H1 (cell line): Measurements from ENCODE around the gene WSCD1. TPM values are rescaled to one million over a fixed set of nuclear protein-coding genes. Genes with fewer than 3 reads are reported as not detected.

Experiments used
- CTCF ChIA-PET: fragments of 300-600 bp; sonication (Branson Sonifier 250); formaldehyde crosslinking; loops from one replicate; lab custom pipeline; 2021; ENCODE audit not compliant: partially characterized antibody; lab: Charles Lee
- POLR2A ChIA-PET: fragments of 300-600 bp; sonication (Branson Sonifier 250); formaldehyde crosslinking; loops from one replicate; lab custom pipeline; 2021; ENCODE audit warnings: inconsistent platforms; ENCODE audit not compliant: partially characterized antibody; lab: Charles Lee
- DNase-seq, 2 experiments: peaks; one replicate each; pipeline versions ENCODE4 v3.0.0 to v3.0.0-alpha.2; 2010 to 2022; ENCODE audit warnings: low spot score in 2 of 2, low read depth in 1 of 2, mixed read lengths in 1 of 2
- FAIRE-seq: peaks from 2 replicates; lab custom pipeline; 2011; peaks lifted over from hg19 to GRCh38; lab: Jason Lieb, UNC
- H2AFZ ChIP-seq: 2 replicates; pipeline ENCODE4 v1.8.1; 2012; ENCODE audit warnings: low read length, inconsistent platforms
- H2AK5ac ChIP-seq: 2 replicates; pipeline ENCODE4 v1.6.1; 2013; ENCODE audit warnings: low read depth, low read length
- H2BK120ac ChIP-seq: replicated peaks from 2 replicates; pipeline ENCODE3; 2013; ENCODE audit warnings: low read depth, low read length, inconsistent platforms
- H2BK12ac ChIP-seq: 2 replicates; pipeline ENCODE4 v1.6.1; 2013; ENCODE audit warnings: low read depth, low read length
- H2BK15ac ChIP-seq: 2 replicates; pipeline ENCODE4 v1.6.1; 2013; ENCODE audit warnings: low read length
- H2BK20ac ChIP-seq: 2 replicates; pipeline ENCODE4 v1.6.1; 2013; ENCODE audit warnings: low read length
- H2BK5ac ChIP-seq: 2 replicates; pipeline ENCODE4 v1.6.1; 2013; ENCODE audit warnings: low read depth, low read length
- H3K14ac ChIP-seq: 2 replicates; pipeline ENCODE4 v1.6.1; 2013; ENCODE audit warnings: inconsistent platforms; ENCODE audit not compliant: insufficient read length
- H3K18ac ChIP-seq: 2 replicates; pipeline ENCODE4 v1.6.1; 2013; ENCODE audit warnings: low read length; ENCODE audit errors: extremely low read depth
- H3K23ac ChIP-seq: 2 replicates; pipeline ENCODE4 v1.6.1; 2013; ENCODE audit warnings: inconsistent platforms; ENCODE audit not compliant: insufficient read length
- H3K23me2 ChIP-seq: 2 replicates; pipeline ENCODE4 v1.6.1; 2013; ENCODE audit warnings: low read depth, low read length
- H3K27ac ChIP-seq: 2 replicates; pipeline ENCODE4 v1.6.1; 2011; ENCODE audit warnings: low read depth, low read length, inconsistent platforms
- H3K27me3 ChIP-seq, 4 experiments: replicated peaks in 1 of 4; 1 replicate in 1 of 4; 2 replicates in 3 of 4; pipeline versions ENCODE4 v1.6.1 to v1.8.1; 2011 to 2013; ENCODE audit warnings: low read length in 3 of 4, mild to moderate bottlenecking in 3 of 4, inconsistent platforms in 2 of 4, mixed read lengths in 2 of 4, moderate library complexity in 1 of 4; ENCODE audit not compliant: control insufficient read depth in 3 of 4, insufficient read depth in 3 of 4; ENCODE audit errors: extremely low read depth in 1 of 4
- H3K36me3 ChIP-seq, 4 experiments: 2 replicates each; pipeline versions ENCODE4 v1.6.1 to v1.8.1; 2011 to 2013; ENCODE audit warnings: mild to moderate bottlenecking in 4 of 4, low read length in 3 of 4, moderate library complexity in 2 of 4, control low read depth in 1 of 4, inconsistent platforms in 1 of 4; ENCODE audit not compliant: insufficient read depth in 4 of 4, control insufficient read depth in 2 of 4
- H3K4ac ChIP-seq: replicated peaks from 2 replicates; pipeline ENCODE3; 2013; ENCODE audit warnings: low read length, low read depth, mixed read lengths, inconsistent platforms; ENCODE audit not compliant: insufficient read length
- H3K4me1 ChIP-seq, 4 experiments: replicated peaks in 1 of 4; 1 replicate in 1 of 4; 2 replicates in 3 of 4; pipeline versions ENCODE4 v1.6.1 to v1.8.1; 2011 to 2013; ENCODE audit warnings: low read length in 3 of 4, inconsistent platforms in 2 of 4, mixed read lengths in 1 of 4; ENCODE audit not compliant: insufficient read depth in 4 of 4, control insufficient read depth in 3 of 4
- H3K4me2 ChIP-seq, 2 experiments: 2 replicates each; pipeline versions ENCODE4 v1.6.1 to v1.8.1; 2011 to 2013; ENCODE audit warnings: low read depth in 2 of 2, low read length in 2 of 2, control low read depth in 1 of 2, inconsistent platforms in 1 of 2, mild to moderate bottlenecking in 1 of 2; ENCODE audit not compliant: insufficient read depth in 1 of 2
- H3K4me3 ChIP-seq, 4 experiments: fragments of 200-600, 300-600 bp in 1 of 4; sonication (generic), shearing (Covaris generic), sonication (Bioruptor Twin) in 1 of 4; 2 replicates each; pipeline versions ENCODE4 v1.5.1 to v1.8.1; 2011 to 2016; ENCODE audit warnings: low read length in 4 of 4, low read depth in 3 of 4, control low read depth in 2 of 4, inconsistent platforms in 2 of 4, mild to moderate bottlenecking in 2 of 4, mixed read lengths in 1 of 4, moderate library complexity in 1 of 4; ENCODE audit not compliant: insufficient read depth in 2 of 4; ENCODE audit errors: extremely low read depth in 1 of 4
- H3K56ac ChIP-seq: replicated peaks from 2 replicates; pipeline ENCODE3; 2013; ENCODE audit warnings: low read depth, mild to moderate bottlenecking, mixed read lengths, low read length, inconsistent platforms; ENCODE audit not compliant: insufficient read length
- H3K79me1 ChIP-seq: 2 replicates; pipeline ENCODE4 v1.6.1; 2013; ENCODE audit warnings: low read depth, low read length, control low read depth
- H3K79me2 ChIP-seq, 2 experiments: 2 replicates each; pipeline versions ENCODE4 v1.6.1 to v1.8.1; 2012 to 2013; ENCODE audit warnings: low read length in 2 of 2, mild to moderate bottlenecking in 2 of 2, inconsistent platforms in 1 of 2; ENCODE audit not compliant: insufficient read depth in 2 of 2, control insufficient read depth in 1 of 2
- H3K9ac ChIP-seq, 4 experiments: replicated peaks in 1 of 4; 1 replicate in 1 of 4; 2 replicates in 3 of 4; pipeline versions ENCODE4 v1.6.1 to v1.8.1; 2011 to 2013; ENCODE audit warnings: low read depth in 3 of 4, low read length in 3 of 4, control low read depth in 2 of 4, mild to moderate bottlenecking in 2 of 4, moderate library complexity in 2 of 4, inconsistent platforms in 1 of 4; ENCODE audit errors: extremely low read depth in 1 of 4
- H3K9me3 ChIP-seq, 2 experiments: 2 replicates each; pipeline versions ENCODE4 v1.6.1 to v1.8.1; 2012 to 2013; ENCODE audit warnings: mild to moderate bottlenecking in 2 of 2, moderate library complexity in 2 of 2, control low read depth in 1 of 2, inconsistent platforms in 1 of 2, low read depth in 1 of 2, low read length in 1 of 2, mixed read lengths in 1 of 2; ENCODE audit not compliant: insufficient read depth in 2 of 2
- H4K20me1 ChIP-seq, 2 experiments: replicated peaks in 1 of 2; 2 replicates each; pipeline versions ENCODE3 to v1.8.1; 2011 to 2013; ENCODE audit warnings: inconsistent platforms in 2 of 2, low read length in 2 of 2, mild to moderate bottlenecking in 1 of 2; ENCODE audit not compliant: insufficient read depth in 2 of 2, control insufficient read depth in 1 of 2
- H4K5ac ChIP-seq: 2 replicates; pipeline ENCODE4 v1.6.1; 2013; ENCODE audit warnings: low read length, low read depth, mixed read lengths, inconsistent platforms; ENCODE audit not compliant: insufficient read length
- H4K8ac ChIP-seq: 2 replicates; pipeline ENCODE4 v1.8.0; 2013; ENCODE audit warnings: mild to moderate bottlenecking, moderate library complexity, low read length, inconsistent platforms; ENCODE audit not compliant: insufficient read depth; ENCODE audit errors: extremely low read depth
- H4K91ac ChIP-seq: replicated peaks from 2 replicates; pipeline ENCODE3; 2013; ENCODE audit warnings: low read length, mixed read lengths, inconsistent platforms; ENCODE audit not compliant: insufficient read length
- BCL11A ChIP-seq, 2 experiments: IDR thresholded peaks; one replicate each; pipeline ENCODE4 v1.6.1; 2011; ENCODE audit warnings: low read depth in 2 of 2, low read length in 2 of 2, mild to moderate bottlenecking in 2 of 2
- CBX5 ChIP-seq: fragments of 300-800, 300-1000 bp; sonication (generic); IDR thresholded peaks from 2 replicates; pipeline ENCODE4 v1.7.1; 2016; ENCODE audit warnings: antibody characterized with exemption, low read length, low read depth
- CHD1 ChIP-seq: IDR thresholded peaks from 2 replicates; pipeline ENCODE4 v1.6.1; 2012; ENCODE audit warnings: low read depth, low read length, improper control_type of control experiment
- CTCF ChIP-seq, 3 experiments: IDR thresholded peaks; 1 replicate in 2 of 3; 2 replicates in 1 of 3; pipeline versions ENCODE4 v1.5.1 to v1.6.1; 2011; ENCODE audit warnings: low read length in 3 of 3, mild to moderate bottlenecking in 3 of 3, inconsistent platforms in 2 of 3, low read depth in 1 of 3, moderate library complexity in 1 of 3; ENCODE audit not compliant: insufficient read depth in 1 of 3; ENCODE audit errors: control extremely low read depth in 1 of 3
- EGR1 ChIP-seq: IDR thresholded peaks from 2 replicates; pipeline ENCODE4 v1.6.1; 2011; ENCODE audit warnings: low read depth, low read length, borderline replicate concordance
- FOSL1 ChIP-seq: IDR thresholded peaks from 2 replicates; pipeline ENCODE4 v1.6.1; 2011; ENCODE audit warnings: mild to moderate bottlenecking, low read depth, low read length, moderate library complexity; ENCODE audit not compliant: insufficient read depth
- GTF2F1 ChIP-seq: IDR thresholded peaks from 2 replicates; pipeline ENCODE4 v1.6.1; 2012; ENCODE audit warnings: low read depth, low read length, improper control_type of control experiment, borderline replicate concordance
- MAFK ChIP-seq: IDR thresholded peaks from 2 replicates; pipeline ENCODE4 v1.6.1; 2012; ENCODE audit warnings: low read depth, mild to moderate bottlenecking, improper control_type of control experiment, low read length
- TEAD4 ChIP-seq: IDR thresholded peaks from 2 replicates; pipeline ENCODE4 v1.6.1; 2012; ENCODE audit warnings: low read depth, low read length, inconsistent platforms, mixed read lengths
- WGBS, 2 experiments: shearing (Covaris generic) in 1 of 2; methylation state at CpG; one replicate each; pipeline versions ENCODE4 v1.1.6 to v1.1.7; 2013 to 2015; ENCODE audit warnings: low lambda C conversion rate in 2 of 2, mixed read lengths in 2 of 2, inconsistent platforms in 1 of 2, low coverage in 1 of 2, missing lambda C conversion rate in 1 of 2; ENCODE audit not compliant: insufficient replicate concordance in 2 of 2, insufficient coverage in 1 of 2, insufficient read length in 1 of 2; ENCODE audit errors: extremely low coverage in 1 of 2, missing lambda C conversion rate in 1 of 2; 5-methylcytosine and 5-hydroxymethylcytosine counted together
- polyA plus RNA-seq, 7 experiments: library from polyadenylated mRNA; depleted of rRNA in 3 of 7; stranded (reverse) in 5 of 7; unstranded in 2 of 7; fragments of >200 nt in 5 of 7; fragments of 200-250 nt in 2 of 7; gene quantifications; 1 replicate in 5 of 7; 2 replicates in 1 of 7; 4 replicates in 1 of 7; pipeline versions ENCODE4 v1.2.1 to v1.2.3, GENCODE V29; 2011 to 2013; ENCODE audit warnings: missing spikeins in 2 of 7, mixed read lengths in 2 of 7
- total RNA-seq: library from RNA; stranded (reverse); fragmentation: NEBNext Ultra II Directional; extraction: Animal tissue kit (Norgen Biotek cat#: 25700); gene quantifications from 2 replicates; pipeline ENCODE4 v1.2.1, GENCODE V29; 2021
- TF ChIP-seq, protein P1 (sequence below): IDR thresholded peaks from 2 replicates; pipeline ENCODE4 v1.6.1; 2012; ENCODE audit warnings: low read length, inconsistent platforms

The WSCD1 gene
- total and polyA plus RNA-seq, 2 of the 8 experiments (the other 6 are each of a cell fraction or from before 2014, with no cell fraction given), result 21.9 to 39.0 TPM

GRCh38 chr17:6057562-6057961 lies 12.6 kb upstream of the WSCD1 start:
- Histone ChIP-seq H3K9me3 (no peaks in the 10 kb centered on the region), H3K79me1 (no peaks in the 10 kb centered on the region), H3K56ac (no peak overlapping the region), H2BK120ac (no peak overlapping the region), H3K36me3 (no peaks in the 10 kb centered on the region), H4K8ac (peak overlapping the region; percentile 37), H3K9ac (no peak overlapping the region), H2BK12ac (no peak overlapping the region), H3K18ac (no peak overlapping the region), H4K5ac (no peak overlapping the region), H3K4ac (no peak overlapping the region), H2BK20ac (no peak overlapping the region), H3K4me3 (no peak overlapping the region), H3K23ac (no peak overlapping the region), H3K14ac (no peak overlapping the region), H3K4me2 (no peak overlapping the region), H3K27ac (no peak overlapping the region), H2BK15ac (no peak overlapping the region), H2AK5ac (no peak overlapping the region), H3K27me3 (no peaks in the 10 kb centered on the region), H3K4me1 (no peaks in the 10 kb centered on the region; a peak in 1 of 7 replicates), H3K79me2 (no peaks in the 10 kb centered on the region), H4K91ac (no peak overlapping the region), H2AFZ (0 out of 2 replicates have a peak overlapping the region, but pooled peaks have one; percentile 10), H3K23me2 (peaks cover 2% of the 10 kb centered on the region; the same call in 1 of the 2 replicates), H4K20me1 (no peaks in the 10 kb centered on the region), H2BK5ac (peak overlapping the region; percentile 32; the same call in 1 of the 2 replicates)
- ChIA-PET POLR2A (no interaction called here), CTCF (interaction anchor here (0.6 to 1.8 kb wide), 4 partner anchors 11 to 264 kb away, joined by 3 to 8 read pairs (median 4); no protein-coding TSS in a partner anchor)
- WGBS, 2 experiments, result 76% methylated on average over 8 of the region's 8 CpGs; no CpG with 5 or more reads in 1 of the 2 experiments
- FAIRE-seq (no peak), DNase-seq (no peak)
- no peak for TF ChIP-seq CHD1
- TF ChIP-seq FOSL1, result no peak
- TF ChIP-seq, protein P1, sequence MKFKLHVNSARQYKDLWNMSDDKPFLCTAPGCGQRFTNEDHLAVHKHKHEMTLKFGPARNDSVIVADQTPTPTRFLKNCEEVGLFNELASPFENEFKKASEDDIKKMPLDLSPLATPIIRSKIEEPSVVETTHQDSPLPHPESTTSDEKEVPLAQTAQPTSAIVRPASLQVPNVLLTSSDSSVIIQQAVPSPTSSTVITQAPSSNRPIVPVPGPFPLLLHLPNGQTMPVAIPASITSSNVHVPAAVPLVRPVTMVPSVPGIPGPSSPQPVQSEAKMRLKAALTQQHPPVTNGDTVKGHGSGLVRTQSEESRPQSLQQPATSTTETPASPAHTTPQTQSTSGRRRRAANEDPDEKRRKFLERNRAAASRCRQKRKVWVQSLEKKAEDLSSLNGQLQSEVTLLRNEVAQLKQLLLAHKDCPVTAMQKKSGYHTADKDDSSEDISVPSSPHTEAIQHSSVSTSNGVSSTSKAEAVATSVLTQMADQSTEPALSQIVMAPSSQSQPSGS, result no peak
- no peak for TF ChIP-seq CTCF (IDR thresholded peaks at IDR 0.05; ENCODE audit: control extremely low read depth in 1 of 3, insufficient read depth in 1 of 3, low read depth in 1 of 3, low read length in 3 of 3)
- TF ChIP-seq GTF2F1, result no peak
- no peak for TF ChIP-seq BCL11A (IDR thresholded peaks at IDR 0.05; ENCODE audit: low read depth in 2 of 2, low read length in 2 of 2)
- no peak for TF ChIP-seq TEAD4
- TF ChIP-seq CBX5, result no peak
- no peak for TF ChIP-seq EGR1
- TF ChIP-seq MAFK, result no peak
